IMR-90 (cell line): ENCODE data around the gene SERPINB5. TPM values are rescaled to one million over a fixed set of nuclear protein-coding genes. Genes with fewer than 3 reads are reported as not detected.
A peak's percentile ranks its signal among the peaks of the same experiment; 100 is the strongest.

Source experiments
- ATAC-seq: fragments of 200-7000 bp; cut with Tn5 transposase; 2 replicates; pipeline ENCODE4 v1.9.1; 2020; ENCODE audit warnings: low read depth, mild to moderate bottlenecking, moderate library complexity
- BruUV-seq: library from RNA; stranded (reverse); fragments of 400-500 nt; replicated peaks from 2 replicates; lab custom pipeline; 2021; lab: Mats Ljungman, UMichigan
- CTCF ChIA-PET: fragments of 300-600 bp; formaldehyde crosslinking; extraction: SDS; loops from one replicate; lab custom pipeline; 2021; ENCODE audit warnings: antibody characterized with exemption; lab: Yijun Ruan, JAX
- POLR2A ChIA-PET: fragments of 300-600 bp; sonication (Branson Sonifier 250); formaldehyde crosslinking; loops from one replicate; lab custom pipeline; 2022; ENCODE audit warnings: antibody characterized with exemption; ENCODE audit not compliant: unreplicated experiment; lab: Charles Lee
- DNase-seq: peaks from one replicate; pipeline ENCODE4 v3.0.0; 2013
- H2AFZ ChIP-seq: replicated peaks from 2 replicates; pipeline ENCODE3; 2013; ENCODE audit warnings: low read length, mild to moderate bottlenecking; ENCODE audit not compliant: poor library complexity
- H2AK5ac ChIP-seq: 2 replicates; pipeline ENCODE4 v1.6.1; 2013; ENCODE audit warnings: low read depth, low read length, inconsistent platforms
- H2AK9ac ChIP-seq: replicated peaks from 2 replicates; pipeline ENCODE3; 2013; ENCODE audit warnings: mild to moderate bottlenecking, low read depth, low read length, moderate library complexity; ENCODE audit not compliant: poor library complexity
- H2BK120ac ChIP-seq: 2 replicates; pipeline ENCODE4 v1.6.1; 2013; ENCODE audit warnings: low read depth, low read length, inconsistent platforms
- H2BK15ac ChIP-seq: 3 replicates; pipeline ENCODE4 v1.6.1; 2013; ENCODE audit warnings: low read depth, low read length, inconsistent platforms
- H2BK20ac ChIP-seq: 2 replicates; pipeline ENCODE4 v1.6.1; 2013; ENCODE audit warnings: low read depth, mild to moderate bottlenecking, inconsistent platforms, low read length, moderate library complexity
- H2BK5ac ChIP-seq: 2 replicates; pipeline ENCODE4 v1.6.1; 2013; ENCODE audit warnings: mild to moderate bottlenecking, low read depth, low read length, inconsistent platforms; ENCODE audit not compliant: poor library complexity, severe bottlenecking
- H3K14ac ChIP-seq: replicated peaks from 2 replicates; pipeline ENCODE4 v1.6.1; 2013; ENCODE audit warnings: low read depth, low read length, inconsistent platforms
- H3K18ac ChIP-seq: 2 replicates; pipeline ENCODE4 v1.6.1; 2013; ENCODE audit warnings: low read depth, low read length, control low read depth
- H3K23ac ChIP-seq: 2 replicates; pipeline ENCODE4 v1.6.1; 2013; ENCODE audit warnings: low read depth, low read length, inconsistent platforms
- H3K27ac ChIP-seq: 2 replicates; pipeline ENCODE4 v1.5.1; 2013; ENCODE audit warnings: mild to moderate bottlenecking, control low read depth, low read length; ENCODE audit not compliant: insufficient read depth
- H3K27me3 ChIP-seq: 2 replicates; pipeline ENCODE4 v1.6.1; 2013; ENCODE audit warnings: low read length; ENCODE audit not compliant: control insufficient read depth, insufficient read depth
- H3K36me3 ChIP-seq: 2 replicates; pipeline ENCODE4 v1.6.1; 2013; ENCODE audit warnings: low read length, mixed read lengths; ENCODE audit not compliant: control insufficient read depth, insufficient read depth
- H3K4ac ChIP-seq: 2 replicates; pipeline ENCODE4 v1.6.1; 2013; ENCODE audit warnings: low read depth, low read length, inconsistent platforms
- H3K4me1 ChIP-seq: 2 replicates; pipeline ENCODE4 v1.6.1; 2013; ENCODE audit warnings: low read length, mixed read lengths; ENCODE audit not compliant: control insufficient read depth, insufficient read depth
- H3K4me2 ChIP-seq: 2 replicates; pipeline ENCODE4 v1.6.1; 2013; ENCODE audit warnings: low read depth, mild to moderate bottlenecking, control low read depth, low read length, moderate library complexity
- H3K4me3 ChIP-seq: 2 replicates; pipeline ENCODE4 v1.5.1; 2013; ENCODE audit warnings: low read depth, mild to moderate bottlenecking, control low read depth, low read length, moderate library complexity; ENCODE audit not compliant: insufficient read depth
- H3K56ac ChIP-seq: 2 replicates; pipeline ENCODE4 v1.6.1; 2013; ENCODE audit warnings: low read length, inconsistent platforms; ENCODE audit not compliant: insufficient read depth; ENCODE audit errors: extremely low read depth
- H3K79me1 ChIP-seq, 2 experiments: 2 replicates each; pipeline ENCODE4 v1.6.1; 2013; ENCODE audit warnings: low read length in 2 of 2, inconsistent platforms in 1 of 2, low read depth in 1 of 2
- H3K9ac ChIP-seq: 2 replicates; pipeline ENCODE4 v1.6.1; 2013; ENCODE audit warnings: low read depth, low read length, control low read depth
- H3K9me1 ChIP-seq: 2 replicates; pipeline ENCODE4 v1.6.1; 2013; ENCODE audit warnings: low read length, inconsistent platforms; ENCODE audit not compliant: insufficient read depth
- H3K9me3 ChIP-seq: 2 replicates; pipeline ENCODE4 v1.6.1; 2013; ENCODE audit warnings: low read length; ENCODE audit not compliant: control insufficient read depth, insufficient read depth
- H4K20me1 ChIP-seq: 2 replicates; pipeline ENCODE4 v1.6.1; 2013; ENCODE audit warnings: low read length, inconsistent platforms; ENCODE audit not compliant: insufficient read depth
- H4K5ac ChIP-seq: 2 replicates; pipeline ENCODE4 v1.6.1; 2013; ENCODE audit warnings: mild to moderate bottlenecking, low read depth, low read length, control low read depth
- H4K8ac ChIP-seq, 2 experiments: 2 replicates each; pipeline ENCODE4 v1.6.1; 2013; ENCODE audit warnings: low read depth in 2 of 2, low read length in 2 of 2, control low read depth in 1 of 2, inconsistent platforms in 1 of 2
- H4K91ac ChIP-seq: 2 replicates; pipeline ENCODE4 v1.6.1; 2013; ENCODE audit warnings: low read depth, low read length, inconsistent platforms; ENCODE audit not compliant: insufficient read depth
- MAFK ChIP-seq: IDR thresholded peaks from 2 replicates; pipeline ENCODE4 v1.6.1; 2012; ENCODE audit warnings: low read depth, low read length, improper control_type of control experiment
- RCOR1 ChIP-seq: IDR thresholded peaks from 2 replicates; pipeline ENCODE4 v1.6.1; 2012; ENCODE audit warnings: mild to moderate bottlenecking, low read length, improper control_type of control experiment; ENCODE audit not compliant: insufficient replicate concordance
- WGBS, 2 experiments: methylation state at CpG; one replicate each; pipeline versions ENCODE4 v1.1.5 to v1.1.7; 2013; ENCODE audit warnings: missing lambda C conversion rate in 2 of 2; ENCODE audit not compliant: insufficient read length in 1 of 2; ENCODE audit errors: extremely low coverage in 2 of 2; 5-methylcytosine and 5-hydroxymethylcytosine counted together
- dilution Hi-C: fragments of 300-500 bp; cut with HindIII; formaldehyde crosslinking; loops from one replicate; pipeline ENCODE4 v1.14.3; 2018; ENCODE audit warnings: low sequenced_read_pairs; ENCODE audit not compliant: unreplicated experiment
- in situ Hi-C: fragments of 300-500 bp; cut with MboI; formaldehyde crosslinking; loops from 3 replicates; pipeline ENCODE4 v1.14.3; 2019; ENCODE audit warnings: low sequenced_read_pairs, inconsistent platforms, mixed read lengths
- intact Hi-C: fragments of 100-400 bp; cut with micrococcal nuclease; formaldehyde crosslinking; loops from 2 replicates; pipeline ENCODE4 v1.10.0; 2022
- polyA plus RNA-seq, 3 experiments: library from polyadenylated mRNA; depleted of rRNA; stranded (reverse); fragments of >200 nt; gene quantifications; 2 replicates each; pipeline ENCODE4 v1.2.3, GENCODE V29; 2012; ENCODE audit warnings: low replicate concordance in 1 of 3
- total RNA-seq: library from RNA; depleted of rRNA; stranded (reverse); fragments of >200 nt; gene quantifications from 2 replicates; pipeline ENCODE4 v1.2.3, GENCODE V29; 2012

SERPINB5 gene
- total and polyA plus RNA-seq, 2 of the 4 experiments (the other 2 are of a cell fraction) = not detected

DNA sequence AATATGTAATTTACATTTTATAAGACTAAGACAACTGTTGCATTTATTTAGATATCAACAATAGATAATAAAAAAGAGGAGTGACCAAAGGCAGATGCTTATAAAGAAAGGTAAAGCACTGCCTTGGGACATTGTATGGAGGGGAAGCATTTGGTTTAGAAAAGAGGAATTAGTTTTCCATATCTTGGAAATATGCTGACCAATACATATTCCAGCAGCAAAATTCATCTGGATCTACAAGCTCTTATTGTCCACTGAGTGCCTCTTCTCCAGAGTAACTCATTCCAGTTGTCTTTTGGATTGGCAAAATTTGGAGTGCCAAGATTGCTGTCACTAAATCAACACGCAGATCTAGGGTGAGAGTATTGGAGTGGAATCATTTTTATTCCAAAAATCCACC, 45.6 kb upstream of the SERPINB5 start:
- no peak overlapping the region for H3K9ac ChIP-seq
- no peak overlapping the region for H3K4ac ChIP-seq
- no peaks in the 10 kb centered on the region for H3K4me1 ChIP-seq
- ChIA-PET CTCF (no interaction called here), POLR2A (no interaction called here)
- no peak overlapping the region for H3K4me3 ChIP-seq
- H3K79me1 ChIP-seq = no peaks in the 10 kb centered on the region
- BruUV-seq = no TSS peak
- H3K27ac ChIP-seq = no peak overlapping the region
- no peak overlapping the region for H2AK5ac ChIP-seq
- H3K27me3 ChIP-seq = peaks cover 17% of the 10 kb centered on the region
- dilution Hi-C loops = no loop called here
- no peak overlapping the region for H2AK9ac ChIP-seq
- no peak overlapping the region for H3K14ac ChIP-seq
- no peaks in the 10 kb centered on the region for H4K20me1 ChIP-seq
- no peak overlapping the region for H3K23ac ChIP-seq
- H4K8ac ChIP-seq = no peak overlapping the region
- no peak overlapping the region for H3K4me2 ChIP-seq
- ATAC-seq = no peak
- no peak overlapping the region for H2BK15ac ChIP-seq
- H4K91ac ChIP-seq = no peak overlapping the region
- intact Hi-C loops = loop anchor here (10.0 kb wide), 1 partner anchor 906 kb away; the partner anchor contains the start of gene ZCCHC2
- no peak overlapping the region for H4K5ac ChIP-seq
- no peaks in the 10 kb centered on the region for H3K9me3 ChIP-seq
- no peak overlapping the region for H2AFZ ChIP-seq
- no peak for DNase-seq
- no peaks in the 10 kb centered on the region for H3K36me3 ChIP-seq
- H3K9me1 ChIP-seq = 0 out of 2 replicates have a peak, but pooled peaks cover 2% of the 10 kb centered on the region
- H2BK20ac ChIP-seq = no peak overlapping the region
- H2BK120ac ChIP-seq = no peak overlapping the region
- H2BK5ac ChIP-seq = no peak overlapping the region
- TF ChIP-seq MAFK = peak; percentile 77
- no peak for TF ChIP-seq RCOR1
- no peak overlapping the region for H3K18ac ChIP-seq
- no CpG with 5 or more reads among the region's 1 CpG for WGBS, 2 experiments
- H3K56ac ChIP-seq = no peak overlapping the region
- in situ Hi-C loops = no loop called here
